Activated gamma-delta T cell (primary cell): ENCODE data around the gene PRCC.
"Not testable (repeated sequence)": the region's sequence is repeated elsewhere in the genome, so short reads cannot be mapped to it uniquely, and the experiment has no call there.

Source experiments
- DNase-seq: peaks from one replicate; lab custom pipeline; 2025; lab: John Stamatoyannopoulos, UW

The PRCC gene

GRCh38 chr1:156744344-156744743, 23.0 kb upstream of the PRCC start:
- no peak for DNase-seq

DNA sequence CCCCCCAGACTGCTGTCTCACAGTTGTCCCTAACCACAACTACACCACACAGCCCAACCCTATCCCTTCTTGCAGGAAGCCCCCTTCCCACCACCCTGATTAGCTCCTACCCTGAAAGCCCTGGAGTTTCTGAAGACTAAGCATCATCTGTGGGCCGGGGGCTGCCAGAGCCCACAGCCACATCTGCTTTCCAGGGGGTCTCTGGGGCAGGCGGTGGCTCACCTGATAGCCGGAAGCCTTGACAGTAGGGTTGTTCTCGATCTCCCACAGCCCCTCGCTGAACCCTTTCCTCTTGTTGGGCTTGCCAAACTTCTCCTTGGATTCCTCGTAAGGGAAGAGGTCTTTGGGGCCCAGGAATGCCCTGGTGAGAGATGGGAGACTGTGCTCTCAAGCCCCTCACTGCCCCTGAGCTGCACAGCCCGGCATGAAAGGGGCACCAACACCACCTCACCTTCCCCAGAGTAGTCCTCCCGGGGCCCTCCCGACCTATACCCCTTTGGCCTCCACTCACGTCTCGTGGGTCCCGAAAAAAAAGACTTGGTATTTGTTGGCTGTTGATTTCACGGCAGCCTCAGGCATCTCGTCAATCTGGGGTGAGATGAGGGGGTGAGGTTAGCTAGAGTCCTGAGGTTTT, 22.4 kb upstream of the PRCC start:
- no peak for DNase-seq

DNA sequence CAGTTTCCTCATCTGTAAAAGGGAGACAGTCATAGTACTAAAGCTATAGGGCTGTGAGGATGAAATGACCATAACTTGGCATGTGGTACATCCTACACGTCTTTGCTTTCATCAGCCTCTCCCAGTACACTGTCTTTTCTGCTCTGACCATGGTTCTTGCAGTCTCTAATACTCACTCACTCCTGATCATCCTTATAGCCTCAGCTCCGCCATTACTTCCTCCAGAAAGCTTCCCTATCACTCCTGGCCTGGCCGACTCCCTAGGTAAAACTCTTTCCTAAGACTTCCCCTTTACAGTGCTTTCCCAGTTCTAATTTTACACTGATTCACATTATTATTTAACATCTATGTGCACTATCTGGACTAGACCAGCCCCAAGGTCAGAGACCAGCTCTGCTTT, 21.5 kb upstream of the PRCC start:
- no peak for DNase-seq

GRCh38 chr1:156746406-156746727, 21.0 kb upstream of the PRCC start:
- DNase-seq: peak; percentile 29

GRCh38 chr1:156746728-156747631, 20.4 kb upstream of the PRCC start:
- peak; percentile 65 for DNase-seq

DNA sequence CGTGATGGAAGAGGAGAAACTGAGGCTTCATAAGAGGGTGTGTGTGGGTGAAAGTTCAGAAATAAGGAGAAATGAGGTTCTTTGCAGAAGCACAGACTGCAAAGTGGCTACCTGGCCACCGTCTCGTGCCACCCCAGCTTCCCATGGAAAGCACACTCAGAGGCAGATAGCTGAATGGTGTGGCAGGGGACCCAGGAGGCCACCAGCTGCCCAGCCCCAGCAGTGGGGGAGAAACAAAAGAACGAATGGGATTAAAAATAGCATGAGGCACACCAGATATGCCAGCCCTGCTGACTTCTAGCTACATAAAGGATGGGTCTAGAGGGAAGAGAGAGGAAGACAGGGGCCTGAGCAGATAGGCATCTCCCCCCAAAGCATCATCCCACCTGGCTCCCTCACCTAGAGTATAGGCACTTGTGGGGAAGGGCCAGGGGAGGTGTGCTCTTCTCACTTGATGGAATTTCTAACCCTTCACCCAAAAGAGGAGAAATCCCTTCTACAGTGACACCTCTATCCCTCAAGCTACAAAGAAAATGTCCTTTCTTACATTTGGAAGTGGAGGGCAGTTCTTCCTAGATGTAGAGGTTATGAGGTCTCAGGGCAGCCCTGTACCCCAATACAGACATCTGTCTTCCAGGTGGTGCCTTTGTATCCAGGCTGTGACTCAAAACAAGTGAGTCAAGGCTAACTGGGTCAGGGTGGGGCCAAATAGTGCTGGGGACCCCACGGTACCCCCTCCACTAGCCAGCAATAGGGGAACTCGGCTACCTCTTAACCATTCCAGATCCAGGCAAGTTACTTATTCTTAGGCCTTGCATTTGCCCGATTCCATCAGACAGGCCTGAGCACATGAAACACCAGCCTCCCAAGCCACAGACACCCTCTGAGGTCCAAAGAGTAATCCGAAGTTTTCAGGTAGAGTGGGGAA, 19.3 kb upstream of the PRCC start:
- no peak for DNase-seq

- no peak for DNase-seq
Observed at GRCh38 chr1:156748670-156749418, 18.5 kb upstream of the PRCC start.

- DNase-seq: no peak
Observed at GRCh38 chr1:156749419-156750118, 17.8 kb upstream of the PRCC start.

DNA sequence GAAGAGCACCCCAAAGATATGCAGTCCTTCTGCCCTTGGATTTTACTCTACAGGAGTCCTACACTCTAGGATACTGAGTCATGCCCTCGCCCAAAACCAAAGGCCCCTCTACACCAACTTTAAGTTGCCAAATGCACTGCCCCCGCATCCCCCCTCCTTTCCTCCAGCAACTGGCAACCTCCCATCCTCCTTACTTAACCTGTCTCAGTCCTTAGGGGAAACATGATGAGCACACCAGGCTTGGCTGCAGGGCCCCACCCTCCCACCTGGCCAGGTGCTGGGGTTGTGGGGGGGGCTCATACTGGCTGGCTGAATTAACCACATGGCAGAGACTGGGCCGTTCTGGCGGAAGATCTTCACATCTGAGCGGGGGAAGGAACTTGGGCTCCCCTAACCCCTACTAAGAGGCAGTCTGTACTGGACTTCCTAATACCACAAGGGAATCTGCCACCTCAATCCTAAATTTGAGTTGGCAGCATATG, 17.1 kb upstream of the PRCC start:
- DNase-seq: no peak

GRCh38 chr1:156750711-156751450, 16.5 kb upstream of the PRCC start:
- DNase-seq: peak; percentile 29

DNA sequence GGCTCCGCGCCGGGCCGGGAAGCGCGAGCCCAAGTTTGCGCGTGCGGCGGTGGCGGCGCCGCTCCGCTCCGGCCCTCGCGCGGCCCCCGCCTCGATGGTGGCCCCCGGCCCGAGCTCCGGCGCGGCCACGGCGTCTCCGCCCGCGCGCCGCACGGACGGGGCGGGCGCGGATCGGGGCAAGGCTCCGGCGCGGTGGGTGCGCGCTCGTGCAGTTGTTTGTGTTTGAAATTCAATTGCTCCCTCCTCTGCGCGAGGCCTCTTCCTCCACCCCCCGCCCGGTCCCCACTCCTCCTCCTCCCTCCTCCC, 15.9 kb upstream of the PRCC start, which contains the start of gene HDGF:
Gene HDGF, minus strand, starts transcription at position 225 of the 306 bp plus-strand sequence. CDS start 246 bp downstream, outside the sequence.
- DNase-seq: no peak

DNA sequence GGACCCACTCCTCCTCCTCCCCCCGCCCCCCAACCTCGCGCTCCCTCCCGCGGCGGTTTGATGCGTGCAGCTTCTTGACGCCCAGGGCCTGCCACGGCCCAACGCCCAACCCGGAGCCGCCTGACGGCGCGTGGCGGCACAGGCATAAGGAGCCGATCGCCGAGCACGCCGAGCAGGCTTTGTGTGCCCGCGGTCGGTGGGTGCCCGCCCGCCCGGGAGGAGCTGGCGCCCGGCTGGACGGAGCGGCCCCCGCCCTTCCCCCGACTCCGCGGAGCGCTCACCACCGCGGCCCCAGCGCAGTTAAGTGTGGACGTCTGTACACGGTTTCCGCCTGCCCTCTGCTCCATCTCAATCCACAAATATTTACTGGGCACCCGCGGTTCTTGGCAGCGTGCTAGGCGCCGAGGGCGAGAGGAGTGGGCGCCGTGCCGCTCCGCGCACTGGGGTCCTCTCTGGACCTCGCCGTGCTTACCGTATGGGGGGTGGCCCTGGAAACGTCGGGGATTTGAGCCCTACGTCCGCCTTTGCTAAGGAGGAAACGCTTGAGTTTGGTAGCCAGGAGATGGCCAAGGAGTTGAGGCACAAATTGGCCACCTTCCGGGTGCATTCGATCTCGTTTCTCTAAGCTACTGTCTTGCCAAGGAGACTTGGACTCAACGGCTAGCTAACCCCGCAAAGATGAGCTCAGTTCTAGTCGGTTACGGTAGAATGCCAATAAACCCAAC, 15.4 kb upstream of the PRCC start:
- DNase-seq: peak; percentile 98

- DNase-seq: no peak
Observed at GRCh38 chr1:156752843-156753482, 14.4 kb upstream of the PRCC start.

GRCh38 chr1:156754219-156754618, 13.1 kb upstream of the PRCC start:
- DNase-seq: no peak

DNA sequence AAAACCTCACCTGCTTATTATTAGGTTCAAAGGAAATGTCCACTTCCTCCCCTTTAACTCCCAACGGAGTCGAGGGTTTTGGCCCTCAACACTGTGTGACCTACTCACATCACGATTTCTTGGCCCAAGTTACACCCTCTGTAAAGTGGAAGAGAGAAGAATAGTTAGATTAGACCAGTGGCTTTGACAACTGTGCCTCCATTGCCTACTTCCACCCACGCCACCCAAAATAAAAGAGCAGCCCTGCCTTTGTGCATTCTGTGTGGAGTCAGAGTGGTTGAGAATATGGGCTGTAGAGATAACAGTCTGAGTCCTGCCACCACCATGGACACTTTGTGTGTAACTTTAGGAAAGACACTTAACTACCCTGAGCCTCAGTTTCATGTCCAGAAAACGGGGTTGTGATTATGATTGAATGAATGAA, 11.8 kb upstream of the PRCC start:
- DNase-seq: no peak

GRCh38 chr1:156756355-156756754, 11.0 kb upstream of the PRCC start:
- no peak for DNase-seq

GRCh38 chr1:156757572-156758253, 9.6 kb upstream of the PRCC start:
- not testable (repeated sequence) for DNase-seq

DNA sequence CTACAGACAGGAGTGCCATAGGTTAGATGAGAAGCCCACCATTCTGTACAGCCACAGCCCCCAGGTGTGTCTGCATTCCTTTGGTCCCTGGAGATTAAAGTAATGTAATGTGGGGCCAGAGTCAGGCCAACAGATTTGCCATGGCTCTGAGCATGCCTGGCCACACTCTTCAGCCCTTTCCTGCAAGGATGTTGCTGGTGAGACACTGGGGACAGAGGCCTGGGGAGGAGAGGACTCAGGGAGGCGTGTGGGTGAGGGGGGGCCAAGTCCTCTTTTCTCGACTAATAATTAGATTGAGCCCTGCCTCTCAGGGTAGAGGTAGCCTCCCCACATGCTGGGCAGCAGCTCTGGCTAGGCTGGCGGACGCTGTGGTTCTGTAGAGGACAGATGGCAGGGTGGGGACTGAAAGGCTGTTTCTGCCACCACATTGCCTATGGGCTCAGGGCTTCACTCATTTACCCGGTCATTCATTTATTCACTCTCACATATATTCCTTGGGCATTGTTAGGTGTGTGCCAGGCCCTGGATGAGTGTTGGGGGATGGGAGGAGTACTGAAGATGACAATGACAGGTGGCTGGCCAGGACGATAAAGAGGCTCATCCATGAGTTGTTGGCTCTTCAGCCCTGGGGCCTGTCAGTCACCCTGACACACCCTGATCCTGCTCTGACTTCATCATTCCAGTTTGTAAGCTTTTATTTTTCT, 7.1 kb upstream of the PRCC start:
- no peak for DNase-seq
